NCI-H1694 treated with DMSO at 0.1 percent for 48 hours (cell line): ENCODE measurements around the gene DNASE1L1.

ENCODE experiments used
- DNase-seq: peaks from one replicate; lab custom pipeline; 2025; lab: John Stamatoyannopoulos, UW

The DNASE1L1 gene

DNA sequence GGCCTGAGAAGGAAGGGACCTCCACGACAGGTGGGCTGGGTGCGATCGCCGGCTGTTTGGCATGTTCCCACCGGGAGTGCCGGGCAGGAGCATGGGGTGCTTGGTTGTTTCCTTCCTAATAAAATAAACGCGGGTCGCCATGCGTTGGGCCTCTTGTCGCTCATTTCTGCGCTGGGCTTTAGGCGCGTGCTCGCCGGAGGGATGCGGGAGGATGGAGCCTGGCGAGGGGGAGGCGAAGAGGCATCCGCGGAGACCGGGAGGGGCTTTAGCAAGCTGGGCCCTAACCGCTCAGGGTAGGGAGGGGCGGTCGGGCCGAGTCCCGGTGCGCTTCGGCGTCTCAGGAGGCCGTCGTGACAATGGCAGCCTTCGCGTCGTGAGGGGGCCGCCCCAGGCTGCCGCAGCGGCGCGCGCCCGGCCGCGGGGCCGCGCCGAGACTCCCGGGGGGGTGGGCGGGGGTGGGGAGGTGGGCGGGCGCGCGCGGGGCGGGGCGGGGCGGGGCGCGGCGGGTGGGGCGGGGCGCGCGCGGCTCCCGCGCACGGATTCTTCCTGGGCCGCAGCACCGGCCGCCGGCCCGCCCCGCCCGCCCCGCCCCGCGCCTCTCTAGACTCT, 27.4 kb upstream of the DNASE1L1 start:
- no peak for DNase-seq

GRCh38 chrX:154435171-154435733, 26.2 kb upstream of the DNASE1L1 start:
- DNase-seq, result no peak

GRCh38 chrX:154434394-154435168, 25.5 kb upstream of the DNASE1L1 start:
- DNase-seq, result no peak

DNA sequence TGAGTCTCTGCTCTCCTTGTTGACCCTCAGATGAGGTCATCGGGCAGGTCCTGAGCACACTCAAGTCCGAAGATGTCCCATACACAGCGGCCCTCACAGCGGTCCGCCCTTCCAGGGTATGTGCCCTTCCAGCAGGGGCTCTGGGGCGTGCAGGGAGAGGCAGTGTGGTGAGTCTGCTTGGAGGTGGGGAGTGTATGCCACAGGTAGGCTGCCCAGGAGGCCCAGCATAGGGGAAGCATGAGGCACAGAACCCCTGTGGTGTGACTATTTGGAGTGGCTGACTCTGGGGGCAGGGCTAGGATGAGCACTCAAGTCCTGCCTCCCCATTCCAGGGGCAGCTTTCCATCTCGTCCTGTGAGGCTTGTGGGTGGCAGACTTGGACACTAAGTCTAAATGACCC, 24.6 kb upstream of the DNASE1L1 start:
- DNase-seq, result no peak

DNA sequence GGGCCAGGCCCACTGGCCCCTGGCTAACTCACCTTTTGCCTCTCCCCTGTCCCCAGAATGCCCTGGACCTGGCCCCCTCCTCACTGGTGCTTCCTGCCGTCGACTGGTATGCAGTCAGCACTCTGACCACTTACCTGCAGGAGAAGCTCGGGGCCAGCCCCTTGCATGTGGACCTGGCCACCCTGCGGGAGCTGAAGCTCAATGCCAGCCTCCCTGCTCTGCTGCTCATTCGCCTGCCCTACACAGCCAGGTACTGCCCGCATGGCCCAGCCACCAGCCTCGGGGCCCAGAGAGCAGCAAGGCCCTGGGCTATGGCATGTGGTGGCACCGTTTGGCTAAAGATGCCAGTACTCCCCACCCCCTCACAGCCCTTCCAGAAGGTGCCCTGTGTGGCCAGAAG, 23.2 kb upstream of the DNASE1L1 start:
- no peak for DNase-seq

- DNase-seq, result no peak
Measured at GRCh38 chrX:154431341-154431740, 22.3 kb upstream of the DNASE1L1 start.

DNA sequence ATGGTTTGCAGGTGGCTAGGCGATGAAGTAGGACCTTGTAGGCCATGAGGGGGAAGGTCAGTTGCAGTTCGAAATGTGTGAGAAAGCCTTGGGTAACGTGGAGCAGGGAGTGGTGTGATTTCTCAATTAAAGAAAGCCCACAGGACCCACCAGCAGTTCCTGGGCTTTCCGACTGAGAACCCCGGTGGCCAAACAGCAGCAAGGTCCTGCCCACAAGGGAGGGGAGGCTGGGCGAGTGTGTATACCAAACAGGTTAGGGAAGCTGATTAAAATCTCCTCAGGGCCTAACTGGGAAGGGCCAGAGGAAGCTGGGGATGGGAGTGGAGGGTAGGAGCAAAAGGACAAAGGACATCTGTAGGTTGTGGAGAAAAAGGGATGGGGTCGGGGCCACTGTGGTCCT, 21.9 kb upstream of the DNASE1L1 start:
- no peak for DNase-seq

DNA sequence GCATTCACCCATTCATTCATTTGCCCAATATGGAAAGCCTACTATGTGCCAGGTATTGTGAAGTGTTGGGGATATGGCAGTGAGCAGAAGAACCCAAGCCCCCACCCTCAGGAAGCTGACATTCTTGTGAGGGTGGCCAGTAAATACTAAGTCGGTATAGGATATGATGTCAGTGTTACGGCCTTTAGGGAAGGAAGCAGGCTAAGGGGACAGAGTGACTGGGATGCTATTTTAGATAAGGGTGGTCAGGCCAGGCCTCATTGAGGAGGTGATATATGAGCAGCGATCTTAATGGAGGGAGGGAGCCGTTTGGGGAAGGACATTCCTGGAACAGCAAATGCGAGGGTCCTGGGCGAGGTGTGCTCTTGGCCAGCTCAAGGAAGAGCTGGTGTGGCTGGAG, 21.4 kb upstream of the DNASE1L1 start:
- no peak for DNase-seq

DNA sequence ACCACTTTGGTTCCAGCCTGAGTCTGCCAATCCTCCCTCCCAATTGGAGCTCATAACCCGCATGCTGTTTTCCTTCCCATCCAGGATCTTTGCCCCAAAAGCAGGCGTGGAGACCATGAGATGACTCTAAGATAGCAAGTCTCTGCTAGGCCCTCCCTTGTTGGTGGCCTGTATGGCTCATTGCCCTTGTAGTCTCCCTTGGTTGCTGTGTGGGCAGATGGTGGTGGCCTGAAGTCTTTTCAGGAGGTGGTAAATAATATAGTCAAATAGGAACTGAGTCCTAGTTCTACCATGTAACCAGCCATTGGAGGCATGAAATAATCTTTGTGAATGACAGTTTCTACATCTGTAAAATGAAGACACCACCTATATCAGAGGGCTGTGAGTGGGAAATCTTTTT, 20.7 kb upstream of the DNASE1L1 start:
- no peak for DNase-seq

- DNase-seq, result peak; percentile 87
Measured at GRCh38 chrX:154428176-154429171, 19.4 kb upstream of the DNASE1L1 start, which contains the start of gene ATP6AP1. TSS of gene ATP6AP1 (plus strand) at chrX:154428677. CDS start at chrX:154428693, 16 bp downstream.

- DNase-seq, result no peak
Measured at GRCh38 chrX:154426916-154427770, 18.1 kb upstream of the DNASE1L1 start.

DNA sequence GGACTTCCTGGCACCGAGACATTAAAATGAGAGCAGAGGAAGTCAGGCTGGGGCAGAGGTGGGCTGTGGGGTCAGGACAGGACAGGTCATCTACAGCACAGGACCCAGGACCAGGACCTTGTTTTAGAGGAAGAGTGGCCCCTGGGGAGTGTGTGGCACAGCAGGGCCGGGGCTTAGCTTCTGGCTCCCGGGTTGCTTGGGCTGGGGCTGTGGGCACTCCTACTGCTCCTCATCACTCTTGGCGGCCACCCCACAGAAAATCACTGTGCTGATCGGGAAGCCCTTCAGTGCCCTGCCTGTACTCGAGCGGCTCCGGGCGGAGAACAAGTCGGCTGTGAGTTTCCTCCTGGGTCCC, 11.3 kb upstream of the DNASE1L1 start:
- DNase-seq, result no peak

GRCh38 chrX:154419688-154420401, 10.8 kb upstream of the DNASE1L1 start:
- DNase-seq, result no peak

DNA sequence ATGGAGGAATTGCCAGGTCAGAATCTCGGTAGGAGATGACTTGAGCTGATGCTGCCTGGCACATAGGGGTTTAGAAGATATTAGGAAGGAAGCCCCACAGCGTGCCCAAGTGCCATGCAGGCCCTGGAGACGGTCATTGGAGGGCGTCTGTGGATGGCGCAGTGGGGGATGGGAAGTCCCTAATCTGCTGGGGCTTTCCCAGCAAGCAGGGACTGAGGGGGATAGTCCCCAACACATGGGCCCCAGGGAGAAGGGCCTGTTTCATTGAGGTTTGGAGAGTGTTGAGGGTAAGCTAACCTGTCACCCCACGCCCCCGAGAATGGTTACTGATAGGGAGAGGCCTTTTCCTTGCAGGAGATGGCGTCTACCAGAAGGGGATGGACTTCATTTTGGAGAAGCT, 10.1 kb upstream of the DNASE1L1 start:
- DNase-seq, result no peak

DNA sequence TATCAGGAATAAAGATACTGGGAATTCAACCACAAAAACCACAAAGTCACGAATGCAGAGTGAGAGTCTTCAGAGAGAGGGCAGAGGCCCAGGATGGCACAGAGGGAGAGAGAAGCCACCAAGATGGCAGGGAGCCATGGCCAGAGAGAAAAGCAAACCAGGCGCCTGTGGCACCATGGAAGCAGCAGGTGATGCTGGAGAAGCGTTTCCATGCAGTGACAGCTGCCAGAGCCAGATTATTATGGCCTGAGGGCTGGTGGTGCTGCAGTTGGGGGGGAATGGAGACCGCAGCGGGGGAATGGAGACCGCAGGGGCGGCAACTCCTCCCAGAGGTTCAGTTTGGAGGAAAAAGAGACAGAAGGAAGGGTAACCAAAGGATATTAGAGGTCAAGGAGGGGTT, 8.1 kb upstream of the DNASE1L1 start:
- DNase-seq, result peak; percentile 34

GRCh38 chrX:154413142-154413541, 4.1 kb upstream of the DNASE1L1 start:
- DNase-seq, result no peak

- DNase-seq, result no peak
Measured at GRCh38 chrX:154412468-154412867, 3.4 kb upstream of the DNASE1L1 start.

- peak; percentile 68 for DNase-seq
Measured at GRCh38 chrX:154411981-154412340, 2.9 kb upstream of the DNASE1L1 start.

- DNase-seq, result no peak
Measured at GRCh38 chrX:154408659-154409221, 314 bp downstream of the DNASE1L1 start.

DNA sequence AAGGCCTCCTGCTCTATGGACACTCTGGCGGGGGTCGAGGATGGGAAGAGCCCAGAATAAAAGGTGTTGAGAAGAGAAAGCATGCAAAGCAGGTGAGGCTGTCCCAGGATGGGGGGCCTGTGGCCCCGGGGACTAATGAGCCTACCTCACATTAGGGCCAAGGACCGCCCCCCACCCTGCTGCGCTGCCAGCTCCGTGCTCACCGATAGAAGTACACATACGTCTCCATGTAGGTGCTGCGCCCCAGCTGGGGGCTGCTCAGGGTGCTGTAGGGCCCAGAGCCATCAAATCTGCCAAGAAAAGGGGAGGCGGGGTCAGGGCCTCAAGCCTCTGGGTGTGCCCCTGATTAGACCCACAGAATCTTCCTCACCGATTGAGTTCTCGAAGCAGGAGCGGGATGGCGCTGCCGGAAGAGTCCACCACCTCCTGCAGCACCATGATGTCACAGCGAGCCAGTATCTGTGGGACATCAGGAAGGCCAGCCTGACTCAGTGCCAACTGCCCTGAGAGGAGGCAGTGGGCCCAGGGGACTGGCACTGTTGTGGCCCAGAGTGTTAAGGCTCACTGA, 4.3 kb downstream of the DNASE1L1 start:
- no peak for DNase-seq
